ENCODE data around the gene ATP11A.

GRCh38 chr13:112783978-112784371 lies 94.1 kb downstream of the ATP11A start:
- TF ChIP-seq CTCF (IDR thresholded peaks at IDR 0.05), result no peak
- no peak for TF ChIP-seq POLR2A (IDR thresholded peaks at IDR 0.05)
